ENCODE results near the gene ERBB2.
"Not testable (repeated sequence)": the region's sequence is repeated elsewhere in the genome, so short reads cannot be mapped to it uniquely, and the experiment has no call there.

Gene ERBB2

GRCh38 chr17:39705786-39706348 lies 6.0 kb downstream of the ERBB2 start:
- DNase-seq = no peak

- DNase-seq = no peak
Observed at GRCh38 chr17:39706383-39706782, 6.5 kb downstream of the ERBB2 start.

GRCh38 chr17:39706921-39707337 lies 7.1 kb downstream of the ERBB2 start:
- no peak for DNase-seq

GRCh38 chr17:39709319-39709997 lies 9.6 kb downstream of the ERBB2 start:
- DNase-seq = no peak

- no peak for DNase-seq
Observed at GRCh38 chr17:39709998-39710964, 10.4 kb downstream of the ERBB2 start.

- DNase-seq = not testable (repeated sequence)
Observed at GRCh38 chr17:39711071-39711470, 11.2 kb downstream of the ERBB2 start.

- DNase-seq = no peak
Observed at GRCh38 chr17:39711851-39712250, 12.0 kb downstream of the ERBB2 start.

- DNase-seq = no peak
Observed at GRCh38 chr17:39714234-39714633, 14.4 kb downstream of the ERBB2 start.

GRCh38 chr17:39715375-39716072 lies 15.7 kb downstream of the ERBB2 start:
- DNase-seq = no peak

GRCh38 chr17:39716073-39716818 lies 16.4 kb downstream of the ERBB2 start:
- no peak for DNase-seq

GRCh38 chr17:39716879-39717536 lies 17.1 kb downstream of the ERBB2 start:
- no peak for DNase-seq

- DNase-seq = no peak
Observed at GRCh38 chr17:39717660-39718059, 17.8 kb downstream of the ERBB2 start.

- no peak for DNase-seq
Observed at GRCh38 chr17:39719563-39720355, 19.9 kb downstream of the ERBB2 start.

GRCh38 chr17:39722104-39722503 lies 22.2 kb downstream of the ERBB2 start:
- DNase-seq = no peak

- DNase-seq = no peak
Observed at GRCh38 chr17:39722965-39723848, 23.3 kb downstream of the ERBB2 start.

GRCh38 chr17:39724731-39725130 lies 24.9 kb downstream of the ERBB2 start:
- no peak for DNase-seq

- DNase-seq = not testable (repeated sequence)
Observed at GRCh38 chr17:39725923-39726322, 26.1 kb downstream of the ERBB2 start.

- no peak for DNase-seq
Observed at GRCh38 chr17:39726617-39727016, 26.8 kb downstream of the ERBB2 start.

- DNase-seq = no peak
Observed at GRCh38 chr17:39727556-39727955, 27.7 kb downstream of the ERBB2 start.
